Liver (tissue), 9 donors: ENCODE results near the gene FMN1. TPM values are rescaled to one million over a fixed set of nuclear protein-coding genes. Genes with fewer than 3 reads are reported as not detected.

Experiments
- DNase-seq: peaks from one replicate; pipeline ENCODE4 v3.0.0-alpha.2; 2017; ENCODE audit warnings: low spot score
- H3K27ac ChIP-seq, 2 donors: one replicate each; pipeline ENCODE4 v1.7.0; 2013; ENCODE audit warnings: inconsistent platforms in 2 of 2, low read length in 2 of 2, control low read depth in 1 of 2, low read depth in 1 of 2, mild to moderate bottlenecking in 1 of 2
- H3K27me3 ChIP-seq, 4 donors: one replicate each; pipeline versions ENCODE4 v1.6.1 to v1.7.0; 2013; ENCODE audit warnings: low read length in 3 of 4, inconsistent platforms in 1 of 4, mild to moderate bottlenecking in 1 of 4, moderate library complexity in 1 of 4; ENCODE audit not compliant: control insufficient read depth in 4 of 4, insufficient read depth in 4 of 4
- H3K36me3 ChIP-seq, 4 donors: one replicate each; pipeline versions ENCODE4 v1.6.1 to v1.7.0; 2013; ENCODE audit warnings: low read length in 3 of 4, mild to moderate bottlenecking in 3 of 4, low read depth in 1 of 4, moderate library complexity in 1 of 4; ENCODE audit not compliant: control insufficient read depth in 4 of 4, insufficient read depth in 3 of 4
- H3K4me1 ChIP-seq, 4 donors: one replicate each; pipeline versions ENCODE4 v1.6.1 to v1.7.0; 2013; ENCODE audit warnings: low read length in 3 of 4, mild to moderate bottlenecking in 3 of 4, moderate library complexity in 1 of 4; ENCODE audit not compliant: control insufficient read depth in 4 of 4, insufficient read depth in 4 of 4
- H3K4me3 ChIP-seq, 3 donors: one replicate each; pipeline versions ENCODE4 v1.6.1 to v1.7.0; 2013; ENCODE audit warnings: low read length in 3 of 3, control low read depth in 1 of 3, low read depth in 1 of 3, mild to moderate bottlenecking in 1 of 3
- H3K9ac ChIP-seq, 2 donors: one replicate each; pipeline ENCODE4 v1.7.0; 2013; ENCODE audit warnings: low read length in 2 of 2, mild to moderate bottlenecking in 2 of 2, moderate library complexity in 2 of 2, control low read depth in 1 of 2, low read depth in 1 of 2
- H3K9me3 ChIP-seq, 4 donors: one replicate each; pipeline versions ENCODE4 v1.6.1 to v1.7.0; 2013; ENCODE audit warnings: low read length in 3 of 4; ENCODE audit not compliant: control insufficient read depth in 4 of 4
- CTCF ChIP-seq: fragments of 150-350 bp; IDR thresholded peaks from 2 replicates; pipeline ENCODE4 v1.5.1; 2017; ENCODE audit warnings: improper control_type of control experiment, low read depth, low read length; ENCODE audit not compliant: missing input control
- EGR1 ChIP-seq, 2 donors: IDR thresholded peaks; 2 replicates each; pipeline ENCODE4 v1.6.1; 2016 to 2018; ENCODE audit warnings: antibody characterized with exemption in 2 of 2, low read depth in 2 of 2
- FOXA1 ChIP-seq: IDR thresholded peaks from 2 replicates; pipeline ENCODE4 v1.6.1; 2016; ENCODE audit warnings: antibody characterized with exemption
- FOXA2 ChIP-seq: IDR thresholded peaks from 2 replicates; pipeline ENCODE4 v1.6.1; 2016; ENCODE audit warnings: antibody characterized with exemption
- HNF4A ChIP-seq, 2 donors: conservative IDR thresholded peaks; 2 replicates each; pipeline ENCODE4 v1.6.1; 2016; ENCODE audit warnings: antibody characterized with exemption in 2 of 2, mild to moderate bottlenecking in 2 of 2
- HNF4G ChIP-seq: IDR thresholded peaks from 2 replicates; pipeline ENCODE4 v1.6.1; 2016; ENCODE audit warnings: antibody characterized with exemption
- JUND ChIP-seq, 2 donors: IDR thresholded peaks; 2 replicates each; pipeline ENCODE4 v1.6.1; 2016; ENCODE audit warnings: antibody characterized with exemption in 2 of 2
- NR2F2 ChIP-seq: IDR thresholded peaks from 2 replicates; pipeline ENCODE4 v1.6.1; 2016; ENCODE audit warnings: antibody characterized with exemption
- RAD21 ChIP-seq, 2 donors: IDR thresholded peaks; 2 replicates each; pipeline ENCODE4 v1.6.1; 2016; ENCODE audit warnings: antibody characterized with exemption in 2 of 2, mild to moderate bottlenecking in 2 of 2
- RXRA ChIP-seq, 2 donors: IDR thresholded peaks; 2 replicates each; pipeline ENCODE4 v1.6.1; 2017 to 2018; ENCODE audit warnings: antibody characterized with exemption in 2 of 2, mild to moderate bottlenecking in 1 of 2
- SP1 ChIP-seq: IDR thresholded peaks from 2 replicates; pipeline ENCODE4 v1.6.1; 2018; ENCODE audit warnings: antibody characterized with exemption, mild to moderate bottlenecking
- TAF1 ChIP-seq: conservative IDR thresholded peaks from 2 replicates; pipeline ENCODE4 v1.6.1; 2016; ENCODE audit warnings: antibody characterized with exemption, mild to moderate bottlenecking
- YY1 ChIP-seq: IDR thresholded peaks from 2 replicates; pipeline ENCODE4 v1.6.1; 2016; ENCODE audit warnings: antibody characterized with exemption, mild to moderate bottlenecking
- ZBTB33 ChIP-seq: IDR thresholded peaks from 2 replicates; pipeline ENCODE4 v1.6.1; 2016; ENCODE audit warnings: antibody characterized with exemption
- WGBS: extraction: QIAGEN DNeasy Blood & Tissue Kit; methylation state at CpG from one replicate; pipeline ENCODE4 v1.1.7; 2013; 5-methylcytosine and 5-hydroxymethylcytosine counted together
- polyA plus RNA-seq, 2 donors: library from polyadenylated mRNA; stranded (reverse) in 1 of 2; unstranded in 1 of 2; fragments of 200-250 nt in 1 of 2; fragments of >200 nt in 1 of 2; fragmentation: Nextera tagmentation in 1 of 2; extraction: Ambion mirVana in 1 of 2; gene quantifications; one replicate each; pipeline versions ENCODE4 v1.2.1 to v1.2.3, GENCODE V29; 2013 to 2015
- total RNA-seq, 2 donors: library from RNA; depleted of rRNA; stranded (reverse); fragments of >200 nt; gene quantifications; one replicate each; pipeline ENCODE4 v1.2.3, GENCODE V29; 2014
- TF ChIP-seq, protein P1 (sequence below): IDR thresholded peaks from 2 replicates; pipeline ENCODE4 v1.6.1; 2016; ENCODE audit warnings: antibody characterized with exemption
- TF ChIP-seq, protein P2 (sequence below): IDR thresholded peaks from 2 replicates; pipeline ENCODE4 v1.6.1; 2016; ENCODE audit warnings: antibody characterized with exemption
- donor health status: healthy.
- donor health status: healthy.
- donor health status: healthy.
- donor health status: healthy.
- donor health status: healthy.

The FMN1 gene
- total and polyA plus RNA-seq, 4 donors: 0.21 to 5.4 (median 0.53) TPM

- no peak overlapping the region for H3K27ac ChIP-seq
- 79% methylated on average over 5 of the region's 5 CpGs for WGBS
Observed at GRCh38 chr15:32824777-32825176, 369.7 kb downstream of the FMN1 start.

GRCh38 chr15:32823750-32824149 lies 370.8 kb downstream of the FMN1 start:
- no peaks in the 10 kb centered on the region for H3K4me1 ChIP-seq
- no peak overlapping the region for H3K9ac ChIP-seq
- H3K36me3 ChIP-seq: no peaks in the 10 kb centered on the region
- no peak overlapping the region for H3K4me3 ChIP-seq
- WGBS: 90% methylated on average over 4 of the region's 4 CpGs
- H3K27me3 ChIP-seq: no peaks in the 10 kb centered on the region
- DNase-seq: no peak
- H3K27ac ChIP-seq: no peak overlapping the region
- no peaks in the 10 kb centered on the region for H3K9me3 ChIP-seq
- TF ChIP-seq HNF4A (conservative IDR thresholded peaks at IDR 0.05) (no peak), FOXA1 (no peak), ZBTB33 (no peak), RAD21 (IDR thresholded peaks at IDR 0.05) (no peak), YY1 (no peak), HNF4G (no peak), TAF1 (no peak), NR2F2 (no peak), JUND (IDR thresholded peaks at IDR 0.05) (no peak), EGR1 (IDR thresholded peaks at IDR 0.05; ENCODE audit: low read depth in 2 of 2) (no peak), SP1 (no peak), CTCF (no peak), RXRA (IDR thresholded peaks at IDR 0.05) (no peak), FOXA2 (no peak)
- TF ChIP-seq, protein P1, sequence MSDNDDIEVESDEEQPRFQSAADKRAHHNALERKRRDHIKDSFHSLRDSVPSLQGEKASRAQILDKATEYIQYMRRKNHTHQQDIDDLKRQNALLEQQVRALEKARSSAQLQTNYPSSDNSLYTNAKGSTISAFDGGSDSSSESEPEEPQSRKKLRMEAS: no peak
- TF ChIP-seq, protein P2, sequence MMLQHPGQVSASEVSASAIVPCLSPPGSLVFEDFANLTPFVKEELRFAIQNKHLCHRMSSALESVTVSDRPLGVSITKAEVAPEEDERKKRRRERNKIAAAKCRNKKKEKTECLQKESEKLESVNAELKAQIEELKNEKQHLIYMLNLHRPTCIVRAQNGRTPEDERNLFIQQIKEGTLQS: no peak

More at GRCh38 chr15:32824777-32825176, 369.7 kb downstream of the FMN1 start:
- Histone ChIP-seq H3K4me1 (no peaks in the 10 kb centered on the region), H3K9ac (no peak overlapping the region), H3K27me3 (no peaks in the 10 kb centered on the region), H3K9me3 (no peaks in the 10 kb centered on the region), H3K4me3 (no peak overlapping the region), H3K36me3 (no peaks in the 10 kb centered on the region)
- TF ChIP-seq YY1 (no peak), EGR1 (IDR thresholded peaks at IDR 0.05; ENCODE audit: low read depth in 2 of 2) (no peak), RXRA (IDR thresholded peaks at IDR 0.05) (no peak), ZBTB33 (no peak), SP1 (no peak), FOXA2 (no peak), TAF1 (no peak), CTCF (no peak), HNF4G (no peak)
- TF ChIP-seq, protein P1: no peak
- TF ChIP-seq, protein P2: no peak
- no peak for DNase-seq
